Measurements from ENCODE around the gene NR1I3. TPM values are rescaled to one million over a fixed set of nuclear protein-coding genes. Genes with fewer than 3 reads are reported as not detected.

NR1I3 gene
- total and polyA plus RNA-seq, 4 experiments from 2014 or later = 0.13 TPM; not detected in 3

DNA sequence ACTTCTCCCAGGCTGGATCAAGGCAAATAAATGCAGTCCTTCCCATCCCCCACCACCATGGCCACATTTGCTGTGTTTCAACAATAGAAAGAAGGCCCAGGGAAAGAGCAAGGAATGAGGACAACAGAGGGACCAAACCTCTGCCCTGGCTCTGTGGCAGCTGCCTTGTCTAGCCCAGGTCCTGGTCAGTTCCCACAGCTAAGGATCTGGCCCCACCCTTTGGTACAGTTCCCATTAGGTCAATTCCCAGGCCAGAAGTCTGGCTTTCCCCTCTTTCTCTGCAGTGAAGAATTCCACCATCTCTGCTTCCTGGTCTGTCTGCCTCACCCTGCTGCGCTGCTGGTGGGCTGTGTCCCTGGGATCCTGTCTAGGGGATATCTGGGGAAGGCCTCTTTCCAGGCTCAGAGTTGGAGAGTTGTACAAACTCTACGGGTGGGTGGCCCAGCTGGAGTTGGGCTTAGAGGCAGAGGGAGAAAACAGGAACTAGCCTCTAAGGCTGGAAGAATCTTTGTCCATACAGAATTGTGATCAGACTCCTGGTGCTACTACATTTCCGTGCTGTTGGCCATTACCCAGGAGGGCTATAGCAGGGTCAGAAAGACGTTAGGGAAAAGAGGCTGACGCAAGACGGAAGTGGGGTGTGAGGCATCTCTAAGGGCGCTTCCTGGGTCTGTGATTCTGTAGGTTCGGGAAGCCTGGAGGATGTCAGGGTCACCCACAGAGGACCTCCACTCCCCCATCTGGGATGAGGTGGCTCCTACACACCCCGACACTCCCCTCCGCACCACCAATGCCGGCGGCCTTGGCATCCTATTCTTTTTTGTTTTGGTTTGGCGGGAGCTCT, 36.8 kb downstream of the NR1I3 start:
- ChIA-PET POLR2A (ENCODE audit: partially characterized antibody) (interaction anchor here (0.6 to 5.9 kb wide), 29 partner anchors 11 to 939 kb away, joined by 3 to 134 read pairs (median 11); partner anchors contain the start of genes ARHGAP30, B4GALT3, DCAF8 and DEDD), CTCF (ENCODE audit: partially characterized antibody) (interaction anchor here (0.7 to 7.3 kb wide), 13 partner anchors 8 to 181 kb away, joined by 3 to 103 read pairs (median 7); partner anchors contain the start of genes APOA2, PPOX, TOMM40L and UFC1)
- H3K9me3 ChIP-seq (ENCODE audit: control insufficient read depth in 1 of 2, low read length in 2 of 2) = no peaks in the 10 kb centered on the region
- peaks cover 11% of the 10 kb centered on the region for H3K36me3 ChIP-seq (ENCODE audit: insufficient read depth, low read length)
- Mint-ChIP-seq H3K36me3 (peaks cover 15 to 33% of the 10 kb centered on the region in 2 donors), H3K4me1 (peaks cover 31 to 62% (median 49%) of the 10 kb centered on the region in 4 donors), H3K9me3 (no peaks in the 10 kb centered on the region), H3K27me3 (peaks cover 0 to 1% of the 10 kb centered on the region in 2 donors), H3K27ac (peak overlapping the region; percentile 94 to 99 (median 99)), H3K4me3 (peak overlapping the region; percentile 95 to 98 (median 96))
- peak in 1 of 5 donors; percentile 18 for DNase-seq
- intact Hi-C loops (cut with micrococcal nuclease) = no loop called here
- H3K4me1 ChIP-seq (ENCODE audit: insufficient read depth, low read length) = peaks cover 62% of the 10 kb centered on the region
- peak overlapping the region; percentile 85 to 98 for H3K4me3 ChIP-seq (ENCODE audit: low read length in 2 of 2)
- H3K27me3 ChIP-seq (ENCODE audit: insufficient read depth, low read length) = no peaks in the 10 kb centered on the region
- H3K27ac ChIP-seq (ENCODE audit: low read depth, low read length) = peak overlapping the region; percentile 96

- no peaks in the 10 kb centered on the region for H3K9me3 ChIP-seq (ENCODE audit: control insufficient read depth in 1 of 2, low read length in 2 of 2)
- DNase-seq = no peak
Measured at GRCh38 chr1:161200421-161200991, 37.5 kb downstream of the NR1I3 start.

DNA sequence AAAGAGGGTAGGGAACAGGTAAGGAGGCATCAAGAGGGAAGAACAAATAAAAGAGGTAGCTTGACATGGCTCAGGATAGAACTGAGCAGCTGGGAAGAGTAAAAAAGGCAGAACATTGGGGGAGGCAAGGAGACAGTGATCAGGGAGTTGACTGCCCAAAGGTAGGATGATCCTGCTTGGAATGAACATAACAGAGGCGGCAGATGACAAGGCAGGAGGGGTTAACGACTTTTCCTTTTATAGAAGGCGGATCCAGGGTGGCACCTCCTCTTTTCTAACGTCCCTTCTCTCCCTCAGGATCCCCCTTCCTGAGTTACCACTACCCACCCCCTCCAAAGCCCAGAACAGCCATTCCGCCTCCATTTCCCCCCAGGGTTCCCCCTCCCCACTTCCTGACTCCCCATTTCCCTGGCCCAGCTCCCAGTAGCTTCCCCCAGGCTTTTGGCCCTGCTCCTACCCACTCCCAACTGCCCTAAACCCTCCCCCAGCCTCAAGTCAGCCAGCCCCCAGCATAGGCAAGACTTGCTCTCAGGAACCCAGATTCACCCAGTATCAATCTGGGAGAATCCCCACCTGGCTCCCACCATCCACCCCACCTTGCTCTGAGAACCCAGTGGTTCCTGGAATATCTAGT, 38.4 kb downstream of the NR1I3 start:
- peaks cover 48% of the 10 kb centered on the region for H3K4me1 ChIP-seq (ENCODE audit: insufficient read depth, low read length)
- no peak overlapping the region for H3K27ac ChIP-seq (ENCODE audit: low read depth, low read length)
- H3K27me3 Mint-ChIP-seq = peaks cover 0 to 1% of the 10 kb centered on the region in 2 donors
- CTCF ChIA-PET (ENCODE audit: partially characterized antibody) = interaction anchor here (1.1 to 1.8 kb wide), 3 partner anchors 26 to 183 kb away, joined by 4 to 7 read pairs (median 4); partner anchors contain the start of gene TOMM40L
- peaks cover 28 to 58% (median 42%) of the 10 kb centered on the region in 4 donors for H3K4me1 Mint-ChIP-seq
- H3K9me3 ChIP-seq (ENCODE audit: control insufficient read depth in 1 of 2, low read length in 2 of 2) = no peaks in the 10 kb centered on the region
- H3K36me3 Mint-ChIP-seq = peaks cover 7 to 21% of the 10 kb centered on the region in 2 donors
- peak overlapping the region; percentile 75 to 99 (median 99) for H3K27ac Mint-ChIP-seq
- peak overlapping the region in 5 of 8 donors; percentile 43 to 98 (median 52) for H3K4me3 Mint-ChIP-seq
- POLR2A ChIA-PET (ENCODE audit: partially characterized antibody) = interaction anchor here (0.7 to 5.8 kb wide), 3 partner anchors 10 to 26 kb away, joined by 3 to 134 read pairs (median 9); partner anchors contain the start of gene TOMM40L
- peaks cover 3% of the 10 kb centered on the region for H3K36me3 ChIP-seq (ENCODE audit: insufficient read depth, low read length)
- no peak overlapping the region for H3K4me3 ChIP-seq (ENCODE audit: low read length in 2 of 2)
- H3K9me3 Mint-ChIP-seq = no peaks in the 10 kb centered on the region
- intact Hi-C loops (cut with micrococcal nuclease) = no loop called here
- no peak for DNase-seq
- no peaks in the 10 kb centered on the region for H3K27me3 ChIP-seq (ENCODE audit: insufficient read depth, low read length)

More at GRCh38 chr1:161200421-161200991, 37.5 kb downstream of the NR1I3 start:
- ChIA-PET POLR2A (ENCODE audit: partially characterized antibody) (interaction anchor here (0.6 to 5.9 kb wide), 9 partner anchors 11 to 154 kb away, joined by 3 to 134 read pairs (median 34); partner anchors contain the start of genes DEDD, NIT1, PFDN2 and PPOX), CTCF (ENCODE audit: partially characterized antibody) (interaction anchor here (1.3 to 7.3 kb wide), 6 partner anchors 8 to 34 kb away, joined by 4 to 103 read pairs (median 49); partner anchors contain the start of genes APOA2, PPOX and TOMM40L)
- H3K4me1 Mint-ChIP-seq = peaks cover 28 to 56% (median 44%) of the 10 kb centered on the region in 4 donors
- peaks cover 0 to 1% of the 10 kb centered on the region in 2 donors for H3K27me3 Mint-ChIP-seq
- H3K36me3 Mint-ChIP-seq = peaks cover 12 to 27% of the 10 kb centered on the region in 2 donors
- peaks cover 7% of the 10 kb centered on the region for H3K36me3 ChIP-seq (ENCODE audit: insufficient read depth, low read length)
- H3K9me3 Mint-ChIP-seq = no peaks in the 10 kb centered on the region
- no peaks in the 10 kb centered on the region for H3K27me3 ChIP-seq (ENCODE audit: insufficient read depth, low read length)
- peak overlapping the region; percentile 46 for H3K27ac ChIP-seq (ENCODE audit: low read depth, low read length)
- H3K4me1 ChIP-seq (ENCODE audit: insufficient read depth, low read length) = peaks cover 55% of the 10 kb centered on the region
- no peak overlapping the region for H3K4me3 ChIP-seq (ENCODE audit: low read length in 2 of 2)
- intact Hi-C loops (cut with micrococcal nuclease) = no loop called here
- H3K4me3 Mint-ChIP-seq = peak overlapping the region; percentile 14 to 98 (median 50)
- peak overlapping the region; percentile 94 to 99 (median 99) for H3K27ac Mint-ChIP-seq

GRCh38 chr1:161198897-161199431, 39.0 kb downstream of the NR1I3 start, which contains the start of gene ADAMTS4:
Gene ADAMTS4, minus strand, starts transcription at chr1:161199054. Its CDS starts 427 bp downstream, at chr1:161198627.
- no peaks in the 10 kb centered on the region for H3K9me3 ChIP-seq (ENCODE audit: control insufficient read depth in 1 of 2, low read length in 2 of 2)
- Mint-ChIP-seq H3K36me3 (peaks cover under 1 to 14% of the 10 kb centered on the region in 2 donors), H3K27me3 (peaks cover 0 to 1% of the 10 kb centered on the region in 2 donors), H3K4me3 (peak within 1 kb of the TSS in 4 of 8 donors; percentile 3 to 49 (median 41)), H3K27ac (peak within 1 kb of the TSS; percentile 25 to 99 (median 75)), H3K4me1 (peaks cover 23 to 54% (median 36%) of the 10 kb centered on the region in 4 donors), H3K9me3 (no peaks in the 10 kb centered on the region)
- intact Hi-C loops (cut with micrococcal nuclease) = no loop called here
- H3K27ac ChIP-seq (ENCODE audit: low read depth, low read length) = no peak within 1 kb of the TSS
- POLR2A ChIA-PET (ENCODE audit: partially characterized antibody) = interaction anchor here (0.7 to 5.8 kb wide), 4 partner anchors 10 to 26 kb away, joined by 3 to 134 read pairs (median 6); partner anchors contain the start of gene TOMM40L
- no peaks in the 10 kb centered on the region for H3K27me3 ChIP-seq (ENCODE audit: insufficient read depth, low read length)
- H3K36me3 ChIP-seq (ENCODE audit: insufficient read depth, low read length) = no peaks in the 10 kb centered on the region
- CTCF ChIA-PET (ENCODE audit: partially characterized antibody) = interaction anchor here (1.0 to 1.8 kb wide), 4 partner anchors 21 to 183 kb away, joined by 3 to 7 read pairs (median 4); partner anchors contain the start of gene TOMM40L
- DNase-seq = no peak
- peaks cover 42% of the 10 kb centered on the region for H3K4me1 ChIP-seq (ENCODE audit: insufficient read depth, low read length)
- no peak within 1 kb of the TSS for H3K4me3 ChIP-seq (ENCODE audit: low read length in 2 of 2)

DNA sequence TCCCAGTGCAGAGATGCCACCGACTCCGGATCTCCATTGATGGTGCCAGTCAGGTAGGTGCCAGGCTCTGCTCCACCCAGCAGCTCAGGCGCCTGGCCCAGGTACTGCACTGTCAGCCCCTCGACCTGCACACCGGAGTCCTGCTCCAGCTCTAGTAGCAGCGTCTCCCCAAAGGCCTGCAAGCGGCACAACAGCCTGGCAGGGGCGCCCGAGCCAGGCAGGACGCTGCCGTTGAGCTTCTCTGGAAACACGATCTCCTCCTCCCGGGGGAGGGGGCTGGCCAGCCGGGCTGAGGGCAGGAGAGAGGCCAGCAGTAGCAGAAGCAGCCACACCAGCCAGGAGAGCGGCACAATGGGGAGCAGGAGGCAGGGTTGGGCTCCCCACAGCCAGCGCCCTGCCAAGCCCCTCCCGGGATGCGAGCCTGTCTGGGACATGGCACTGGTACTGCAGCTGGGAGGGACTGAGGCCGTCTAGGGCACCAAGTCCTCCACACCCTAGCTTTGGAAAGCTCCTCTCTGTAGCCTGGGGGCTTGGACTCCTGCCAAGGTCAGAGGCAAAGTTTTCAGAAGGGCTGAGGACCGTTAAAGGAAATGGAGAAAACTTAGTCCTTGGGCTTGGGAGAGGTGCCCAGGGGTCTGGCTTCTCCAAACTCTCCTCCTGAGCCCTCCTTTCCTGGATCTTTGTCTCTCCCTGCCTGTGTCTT, 39.7 kb downstream of the NR1I3 start:
- no peaks in the 10 kb centered on the region for H3K9me3 Mint-ChIP-seq
- Histone ChIP-seq H3K36me3 (ENCODE audit: insufficient read depth, low read length) (no peaks in the 10 kb centered on the region), H3K4me1 (ENCODE audit: insufficient read depth, low read length) (peaks cover 36% of the 10 kb centered on the region), H3K9me3 (ENCODE audit: control insufficient read depth in 1 of 2, low read length in 2 of 2) (no peaks in the 10 kb centered on the region), H3K27me3 (ENCODE audit: insufficient read depth, low read length) (no peaks in the 10 kb centered on the region), H3K27ac (ENCODE audit: low read depth, low read length) (no peak overlapping the region), H3K4me3 (ENCODE audit: low read length in 2 of 2) (no peak overlapping the region)
- H3K27me3 Mint-ChIP-seq = peaks cover 0 to 1% of the 10 kb centered on the region in 2 donors
- ChIA-PET CTCF (ENCODE audit: partially characterized antibody) (interaction anchor here (1.0 to 8.7 kb wide), 4 partner anchors 21 to 93 kb away, joined by 3 to 131 read pairs (median 6); partner anchors contain the start of genes APOA2 and TOMM40L), POLR2A (ENCODE audit: partially characterized antibody) (interaction anchor here (0.5 to 5.8 kb wide), 4 partner anchors 9 to 483 kb away, joined by 3 to 134 read pairs (median 6); no protein-coding TSS in a partner anchor)
- intact Hi-C loops (cut with micrococcal nuclease) = no loop called here
- H3K27ac Mint-ChIP-seq = peak overlapping the region in 4 of 7 donors; percentile 25 to 94 (median 46)
- no peak for DNase-seq
- no peak overlapping the region for H3K4me3 Mint-ChIP-seq
- H3K36me3 Mint-ChIP-seq = peaks cover 0 to 9% of the 10 kb centered on the region in 2 donors
- H3K4me1 Mint-ChIP-seq = peaks cover 20 to 48% (median 31%) of the 10 kb centered on the region in 4 donors
